Sigmoid colon (tissue), 4 donors: ENCODE results near the gene FKBP6.

Experiments
- CTCF ChIP-seq, 4 experiments: fragments of 450-650 bp in 3 of 4; fragments of 200-600 bp in 1 of 4; IDR thresholded peaks; one replicate each; pipeline ENCODE4 v1.5.1; 2016 to 2019; ENCODE audit warnings: antibody characterized with exemption in 4 of 4, mild to moderate bottlenecking in 3 of 4, moderate library complexity in 2 of 4
- EP300 ChIP-seq, 4 donors: sonication (generic); formaldehyde crosslinking; IDR thresholded peaks; one replicate each; pipeline ENCODE4 v1.6.1; 2017; ENCODE audit warnings: antibody characterized with exemption in 4 of 4

GRCh38 chr7:73329861-73330581 lies 2.1 kb downstream of the FKBP6 start:
- TF ChIP-seq EP300 (IDR thresholded peaks at IDR 0.05) (no peak), CTCF (IDR thresholded peaks at IDR 0.05) (no peak)
